Astrocyte (in vitro differentiated cells and primary cell): ENCODE results near the gene FANCI.

Experiments
- CTCF ChIP-seq: IDR thresholded peaks from 2 replicates; pipeline ENCODE4 v1.5.1; 2011; ENCODE audit warnings: low read depth, mild to moderate bottlenecking, inconsistent platforms, low read length, moderate library complexity; ENCODE audit not compliant: insufficient read depth
- EZH2 ChIP-seq: IDR thresholded peaks from 2 replicates; pipeline ENCODE4 v1.6.1; 2012; ENCODE audit warnings: mild to moderate bottlenecking, low read length, inconsistent platforms; ENCODE audit not compliant: insufficient read depth

DNA sequence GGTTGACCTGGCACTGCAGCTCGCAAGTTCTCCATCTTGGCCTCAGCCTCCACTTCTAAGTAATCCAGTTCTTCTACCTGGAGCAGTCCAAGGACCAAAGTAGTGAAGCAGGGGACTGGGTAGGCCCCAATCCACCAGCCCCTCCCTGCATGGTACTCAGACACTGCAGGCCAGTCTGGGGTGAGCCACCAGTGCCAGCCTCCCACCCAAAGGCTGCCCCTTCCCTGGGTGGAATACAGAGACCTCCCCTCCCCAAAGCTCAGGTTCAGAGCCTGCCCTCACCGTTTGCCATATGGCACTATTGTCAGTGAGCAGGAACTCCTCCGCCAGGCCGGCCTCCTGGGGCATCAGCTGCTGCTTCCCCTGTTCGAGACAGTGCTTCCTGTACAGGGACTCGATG is 80.0 kb downstream of the FANCI start:
- TF ChIP-seq CTCF, result no peak
- TF ChIP-seq EZH2, result no peak
